Renal cortex interstitium (tissue), 11 donors: ENCODE data around the gene HIF1AN. TPM values are rescaled to one million over a fixed set of nuclear protein-coding genes. Genes with fewer than 3 reads are reported as not detected.
"Not testable (repeated sequence)": the region's sequence is repeated elsewhere in the genome, so short reads cannot be mapped to it uniquely, and the experiment has no call there.

Experiments
- DNase-seq, 11 donors: peaks; one replicate each; pipeline ENCODE4 v3.0.0-alpha.2; 2013; ENCODE audit warnings: low read depth in 9 of 11, low spot score in 4 of 11; ENCODE audit errors: extremely low read depth in 1 of 11
- polyA plus RNA-seq, 3 donors: library from polyadenylated mRNA; unstranded; fragments of 120-200 nt; gene quantifications; one replicate each; pipeline ENCODE4 v1.2.1, GENCODE V29; 2013; ENCODE audit not compliant: insufficient read length in 3 of 3

HIF1AN gene
- polyA plus RNA-seq, 3 donors: 36.9 to 48.4 (median 44.5) TPM

DNA sequence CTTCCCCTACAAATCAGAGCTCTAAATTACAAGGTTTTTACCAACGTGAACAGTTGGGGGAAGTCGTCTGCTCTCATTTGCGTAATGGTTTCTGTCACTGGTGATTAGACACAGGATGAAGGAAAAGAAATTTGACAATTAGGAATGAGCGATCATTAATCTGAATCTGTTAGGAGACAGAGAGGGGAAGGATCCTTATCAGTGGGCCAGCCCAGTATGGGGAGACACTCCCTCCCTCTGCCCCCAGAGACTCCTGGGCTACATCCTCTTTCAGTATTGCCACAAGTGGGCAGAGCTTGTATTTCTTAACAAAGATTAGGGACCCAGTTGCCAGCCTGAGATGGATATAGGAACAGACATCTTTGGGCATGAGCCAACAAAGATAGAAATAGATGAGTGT, 15.5 kb downstream of the HIF1AN start:
- DNase-seq: no peak

DNA sequence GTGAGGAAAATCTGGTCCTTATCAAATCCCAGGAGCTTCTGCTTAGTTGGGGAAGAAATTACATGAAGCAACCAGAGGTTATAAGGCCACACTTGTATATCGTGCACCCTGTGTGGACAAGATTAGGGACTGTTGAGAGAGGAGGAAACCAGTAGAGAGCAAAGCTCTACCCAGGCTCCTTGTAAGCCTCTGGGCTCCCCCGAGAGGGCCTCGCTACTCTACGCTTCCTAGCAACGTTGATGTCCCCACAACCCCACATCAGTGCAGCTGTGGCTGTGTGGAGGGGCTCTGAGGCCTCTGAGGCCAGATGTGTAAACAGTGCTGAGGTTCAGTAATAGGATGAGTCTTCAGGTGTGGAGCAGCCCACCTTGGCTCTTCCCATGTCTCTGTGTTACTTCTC, 16.0 kb downstream of the HIF1AN start:
- DNase-seq: no peak

DNA sequence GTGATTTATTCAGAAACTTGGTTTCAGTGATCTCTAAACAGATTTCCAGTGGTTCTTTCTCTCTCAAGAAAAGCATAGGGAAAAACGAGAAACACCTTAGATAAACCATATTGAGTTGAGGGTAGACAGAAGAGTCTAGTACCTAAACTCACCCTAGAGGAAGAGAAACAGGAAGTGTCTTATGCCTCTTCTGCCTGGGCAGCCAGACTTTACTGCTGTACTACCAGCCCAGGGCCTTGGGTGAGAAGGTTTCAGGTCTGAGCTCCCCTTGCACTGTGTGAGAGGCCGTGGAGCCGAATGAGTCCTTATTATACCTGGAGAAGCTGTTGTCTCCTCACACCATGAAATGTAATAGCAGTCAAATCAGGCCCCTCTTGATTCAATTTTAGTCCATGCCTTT, 18.2 kb downstream of the HIF1AN start:
- DNase-seq: no peak

- DNase-seq: no peak
Measured at GRCh38 chr10:100554902-100555301, 19.2 kb downstream of the HIF1AN start.

DNA sequence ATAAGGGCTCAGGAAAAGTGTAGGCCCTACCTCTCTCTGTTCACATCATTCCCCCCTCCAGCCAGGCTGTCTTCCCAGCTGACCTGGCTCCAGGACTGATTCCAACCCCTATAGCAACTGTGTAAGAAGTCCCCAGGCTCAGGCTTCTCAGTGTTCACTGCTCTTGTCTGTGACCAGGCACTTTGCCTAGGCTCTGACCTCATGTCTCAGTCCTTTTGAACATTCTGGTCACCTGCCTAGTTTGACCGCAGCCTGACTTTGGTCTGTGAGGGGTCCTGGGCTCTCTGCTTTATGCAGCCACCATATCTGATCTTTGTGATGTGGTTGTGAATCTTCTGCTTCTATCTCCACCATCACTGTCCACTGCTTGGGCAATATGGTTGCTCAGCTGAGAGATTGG, 24.5 kb downstream of the HIF1AN start:
- DNase-seq: no peak

DNA sequence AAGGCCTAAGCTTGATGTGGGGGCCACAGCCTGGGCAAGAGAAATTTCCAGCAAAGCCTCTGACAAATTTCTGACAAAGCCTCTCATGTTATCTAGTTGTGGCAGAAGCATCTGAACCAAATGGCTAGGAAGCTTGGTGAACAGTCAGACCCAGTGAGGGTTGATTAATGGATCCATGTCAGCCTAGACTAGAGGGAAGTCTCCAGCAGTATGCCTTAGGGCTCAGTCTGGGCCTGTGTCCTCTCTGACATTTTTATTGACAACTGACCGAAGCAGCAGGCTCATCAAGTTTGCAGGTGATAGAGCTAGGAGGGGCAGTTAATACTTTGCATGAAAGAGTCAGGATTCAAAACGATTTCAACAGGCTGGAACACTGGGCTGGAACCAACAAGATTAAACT, 25.3 kb downstream of the HIF1AN start:
- DNase-seq: no peak

DNA sequence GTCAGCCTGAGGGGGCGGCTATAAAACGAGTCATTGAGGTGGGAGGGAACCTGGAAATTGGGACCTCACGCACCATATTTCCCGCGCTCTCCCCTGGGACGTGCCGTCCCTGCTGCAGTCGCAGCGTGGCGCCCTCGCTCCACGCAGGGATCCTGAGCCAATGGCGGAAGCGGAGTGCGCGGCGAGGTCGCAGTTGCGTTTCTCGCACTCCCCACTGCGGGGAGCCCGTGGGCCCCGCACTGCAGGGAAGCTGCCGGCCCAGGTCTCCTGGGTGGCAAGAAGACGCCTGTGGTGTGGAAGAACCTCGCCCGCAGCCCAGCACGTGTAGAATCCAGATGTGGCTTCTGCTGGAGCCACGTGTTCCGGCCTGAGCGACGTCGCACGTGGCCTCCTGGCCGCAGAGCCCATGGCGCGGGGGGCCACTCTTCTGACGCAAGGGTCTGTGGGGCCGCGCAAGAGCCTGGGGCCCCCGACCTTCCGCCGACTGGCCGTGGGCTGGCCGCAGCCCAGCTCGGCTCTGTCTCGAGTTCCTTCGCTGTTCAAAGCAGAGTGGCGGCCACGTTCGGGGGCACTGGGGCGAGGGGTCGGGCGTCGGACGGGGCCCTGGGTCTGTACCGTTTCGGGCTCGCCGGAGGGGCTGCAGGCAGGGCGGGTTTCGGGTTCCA, 26.4 kb downstream of the HIF1AN start:
- DNase-seq: peak; percentile 71 to 85 (median 74)

DNA sequence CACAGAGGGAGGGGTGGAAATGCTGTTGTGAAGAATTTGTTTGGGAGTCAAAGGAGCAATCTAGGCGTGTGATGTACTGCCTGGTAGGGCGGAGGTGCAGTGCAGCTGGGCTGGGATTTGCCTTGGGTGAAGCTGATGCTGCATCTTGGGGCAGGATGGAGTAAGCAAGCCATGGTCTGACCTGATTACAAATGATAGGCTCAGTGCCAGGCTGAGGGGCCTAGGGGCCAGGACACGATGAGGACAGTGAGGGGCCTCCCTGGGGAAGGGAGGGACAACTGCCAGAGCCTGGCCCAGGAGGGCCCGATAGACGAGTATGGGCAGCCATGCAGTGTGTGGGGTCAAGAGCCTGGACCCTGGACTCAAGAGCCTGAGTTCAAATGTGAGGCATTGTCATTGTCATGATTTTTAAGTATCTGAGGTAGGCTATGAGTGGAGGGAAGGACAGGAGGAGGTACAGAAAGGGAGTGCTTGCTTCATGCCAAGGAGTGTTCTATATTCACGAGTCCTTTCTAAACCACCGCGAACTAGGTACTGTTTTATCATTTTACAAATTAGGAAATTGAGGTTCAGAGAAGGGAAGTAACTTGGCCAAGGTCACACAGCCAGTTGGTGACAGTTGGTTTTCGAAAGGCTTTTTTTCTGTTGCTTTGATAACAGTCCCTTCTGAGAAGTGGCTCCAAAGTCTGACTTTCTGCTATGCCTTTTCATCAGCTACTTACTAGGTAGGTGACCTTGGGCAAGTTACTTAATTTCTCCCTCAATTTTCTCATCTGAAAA, 29.7 kb downstream of the HIF1AN start:
- DNase-seq: no peak

- DNase-seq: no peak
Measured at GRCh38 chr10:100566561-100566960, 30.8 kb downstream of the HIF1AN start.

GRCh38 chr10:100567249-100567648, 31.5 kb downstream of the HIF1AN start:
- no peak for DNase-seq

GRCh38 chr10:100567826-100568225, 32.1 kb downstream of the HIF1AN start:
- no peak for DNase-seq

- DNase-seq: no peak
Measured at GRCh38 chr10:100568912-100569311, 33.2 kb downstream of the HIF1AN start.

- peak in 10 of 11 donors; percentile 45 to 86 (median 74) for DNase-seq
Measured at GRCh38 chr10:100569687-100570481, 34.1 kb downstream of the HIF1AN start.

GRCh38 chr10:100570506-100570905, 34.8 kb downstream of the HIF1AN start:
- no peak for DNase-seq

DNA sequence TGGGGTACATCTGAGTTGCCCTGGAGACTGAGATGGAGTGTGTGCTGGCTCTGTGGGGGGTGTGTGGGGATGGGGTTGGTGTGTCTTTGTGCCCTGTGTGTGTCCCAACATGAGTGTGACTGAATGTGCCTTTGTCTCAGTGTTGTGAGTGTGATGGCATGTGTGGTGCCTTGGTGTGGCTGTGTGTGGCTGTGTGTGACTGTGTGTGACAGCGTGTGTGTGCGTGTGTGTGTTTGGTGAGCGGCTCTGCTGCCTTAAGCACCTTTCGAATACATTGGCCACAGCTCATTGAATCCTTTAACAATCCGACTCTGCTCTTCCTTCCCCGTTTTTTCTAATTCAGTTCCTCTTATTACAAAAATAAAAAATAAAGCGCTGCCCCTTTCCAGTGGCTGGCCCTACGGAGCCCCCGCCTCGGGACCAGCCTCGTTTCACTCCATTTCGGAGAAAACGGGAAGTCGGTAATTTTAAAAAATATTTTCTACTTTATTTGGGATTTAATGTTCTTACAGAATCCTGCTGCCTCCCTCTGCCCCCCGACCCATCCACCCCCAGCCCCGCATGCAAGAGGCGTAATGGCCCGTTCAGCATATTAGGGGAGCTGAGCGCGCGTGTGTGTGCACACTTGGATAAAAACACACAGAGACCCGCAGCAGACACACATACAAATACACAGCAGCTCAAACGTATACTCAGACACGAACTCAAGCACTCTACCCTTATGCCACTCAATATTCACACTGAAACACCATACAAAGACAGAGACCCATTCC, 35.5 kb downstream of the HIF1AN start:
- DNase-seq: no peak

GRCh38 chr10:100575146-100575545, 39.4 kb downstream of the HIF1AN start:
- not testable (repeated sequence) for DNase-seq

- no peak for DNase-seq
Measured at GRCh38 chr10:100575585-100576281, 40.0 kb downstream of the HIF1AN start.

DNA sequence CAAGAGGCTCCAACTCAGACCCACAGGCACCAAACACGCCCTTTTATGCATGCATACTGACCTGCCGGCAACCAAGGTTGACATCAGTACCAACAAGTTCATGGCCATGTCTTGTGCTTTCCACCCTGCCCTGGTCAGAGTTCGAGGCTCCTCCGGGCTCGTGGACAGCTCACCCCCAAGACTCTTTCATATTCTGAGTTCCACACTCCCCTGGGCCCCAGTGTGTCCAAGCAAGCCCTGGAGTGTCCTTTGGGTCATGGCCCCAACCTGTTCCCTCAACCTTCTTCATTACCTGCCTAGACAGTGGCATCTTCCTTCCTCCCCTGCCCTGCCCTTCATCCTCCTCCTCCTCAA, 40.5 kb downstream of the HIF1AN start:
- no peak for DNase-seq
